Activated naive CD8-positive, alpha-beta T cell treated with anti-CD3 and anti-CD28 coated beads, Interleukin-2, amount 10 ng/mL, durations not matched to agents 7 days and 5 days (primary cell): ENCODE data around the gene KIRREL3. TPM values are rescaled to one million over a fixed set of nuclear protein-coding genes. Genes with fewer than 3 reads are reported as not detected.

Experiments
- ATAC-seq: fragments of 150-1000 bp; cut with Tn5 transposase; one replicate; pipeline ENCODE4 v1.10.0; 2021; ENCODE audit warnings: low read depth, moderate library complexity
- POLR2A ChIA-PET: fragments of 350-600 bp; sonication (Branson Sonifier 250); formaldehyde crosslinking; loops from one replicate; lab custom pipeline; 2021; ENCODE audit warnings: antibody characterized with exemption; lab: Charles Lee
- DNase-seq: peaks from one replicate; pipeline ENCODE4 v3.0.0; 2021
- H3K27ac Mint-ChIP-seq: one replicate; pipeline ENCODE4 v1.8.0; 2022; ENCODE audit warnings: mild to moderate bottlenecking, mixed read lengths
- H3K27me3 Mint-ChIP-seq: one replicate; pipeline ENCODE4 v1.8.0; 2022; ENCODE audit warnings: mild to moderate bottlenecking, moderate library complexity, mixed read lengths
- H3K36me3 Mint-ChIP-seq: one replicate; pipeline ENCODE4 v1.8.0; 2021; ENCODE audit warnings: mild to moderate bottlenecking, mixed read lengths
- H3K4me1 Mint-ChIP-seq: one replicate; pipeline ENCODE4 v1.8.0; 2021; ENCODE audit warnings: mixed read lengths
- H3K4me3 Mint-ChIP-seq: one replicate; pipeline ENCODE4 v1.8.0; 2022; ENCODE audit warnings: mild to moderate bottlenecking, moderate library complexity, mixed read lengths
- H3K9me3 Mint-ChIP-seq: one replicate; pipeline ENCODE4 v1.8.0; 2021; ENCODE audit warnings: mixed read lengths
- total RNA-seq, 2 experiments: library from RNA; stranded (reverse); gene quantifications; one replicate each; pipeline ENCODE4 v1.2.3, GENCODE V29; 2021

The KIRREL3 gene
- total RNA-seq, 2 experiments from 2014 or later: not detected

GRCh38 chr11:126682590-126682989 is 318.0 kb downstream of the KIRREL3 start:
- no peaks in the 10 kb centered on the region for H3K27me3 Mint-ChIP-seq
- no peak for ATAC-seq

GRCh38 chr11:126680700-126681099 is 319.9 kb downstream of the KIRREL3 start:
- ATAC-seq: no peak
- no peaks in the 10 kb centered on the region for H3K4me1 Mint-ChIP-seq
- POLR2A ChIA-PET: no interaction called here

More at GRCh38 chr11:126682590-126682989, 318.0 kb downstream of the KIRREL3 start:
- Mint-ChIP-seq H3K9me3 (no peaks in the 10 kb centered on the region), H3K27ac (no peak overlapping the region), H3K4me1 (no peaks in the 10 kb centered on the region), H3K4me3 (no peak overlapping the region), H3K36me3 (no peaks in the 10 kb centered on the region)
- POLR2A ChIA-PET: no interaction called here
- DNase-seq: no peak

GRCh38 chr11:126680131-126680530 is 320.4 kb downstream of the KIRREL3 start:
- Mint-ChIP-seq H3K9me3 (no peaks in the 10 kb centered on the region), H3K36me3 (no peaks in the 10 kb centered on the region), H3K27ac (no peak overlapping the region), H3K27me3 (peaks cover 2% of the 10 kb centered on the region), H3K4me1 (no peaks in the 10 kb centered on the region), H3K4me3 (no peak overlapping the region)
- POLR2A ChIA-PET: no interaction called here
- ATAC-seq (no peak), DNase-seq (no peak)

More at GRCh38 chr11:126680700-126681099, 319.9 kb downstream of the KIRREL3 start:
- H3K4me3 Mint-ChIP-seq: no peak overlapping the region
- no peaks in the 10 kb centered on the region for H3K9me3 Mint-ChIP-seq
- no peak for DNase-seq
- peaks cover 1% of the 10 kb centered on the region for H3K27me3 Mint-ChIP-seq
- H3K36me3 Mint-ChIP-seq: no peaks in the 10 kb centered on the region
- H3K27ac Mint-ChIP-seq: no peak overlapping the region

GRCh38 chr11:126679033-126679432 is 321.5 kb downstream of the KIRREL3 start:
- POLR2A ChIA-PET: no interaction called here
- no peak overlapping the region for H3K27ac Mint-ChIP-seq
- H3K36me3 Mint-ChIP-seq: no peaks in the 10 kb centered on the region
- DNase-seq: no peak
- peaks cover 2% of the 10 kb centered on the region for H3K27me3 Mint-ChIP-seq
- no peaks in the 10 kb centered on the region for H3K9me3 Mint-ChIP-seq
- no peak overlapping the region for H3K4me3 Mint-ChIP-seq
- ATAC-seq: no peak
- H3K4me1 Mint-ChIP-seq: no peaks in the 10 kb centered on the region

GRCh38 chr11:126676536-126676935 is 324.0 kb downstream of the KIRREL3 start:
- POLR2A ChIA-PET: no interaction called here
- no peak for DNase-seq

GRCh38 chr11:126673319-126673718 is 327.3 kb downstream of the KIRREL3 start:
- Mint-ChIP-seq H3K27ac (no peak overlapping the region), H3K36me3 (no peaks in the 10 kb centered on the region), H3K4me3 (no peak overlapping the region), H3K27me3 (peaks cover 10% of the 10 kb centered on the region), H3K9me3 (no peaks in the 10 kb centered on the region), H3K4me1 (no peaks in the 10 kb centered on the region)
- ATAC-seq (no peak), DNase-seq (no peak)
- POLR2A ChIA-PET: no interaction called here

More at GRCh38 chr11:126676536-126676935, 324.0 kb downstream of the KIRREL3 start:
- Mint-ChIP-seq H3K4me1 (no peaks in the 10 kb centered on the region), H3K27ac (no peak overlapping the region), H3K36me3 (no peaks in the 10 kb centered on the region), H3K27me3 (peaks cover 2% of the 10 kb centered on the region), H3K9me3 (no peaks in the 10 kb centered on the region), H3K4me3 (no peak overlapping the region)
- no peak for ATAC-seq

GRCh38 chr11:126669416-126669815 is 331.2 kb downstream of the KIRREL3 start:
- H3K4me1 Mint-ChIP-seq: no peaks in the 10 kb centered on the region
- H3K4me3 Mint-ChIP-seq: no peak overlapping the region
- peaks cover 7% of the 10 kb centered on the region for H3K27me3 Mint-ChIP-seq
- H3K9me3 Mint-ChIP-seq: no peaks in the 10 kb centered on the region
- DNase-seq (no peak), ATAC-seq (no peak)
- POLR2A ChIA-PET: no interaction called here
- no peak overlapping the region for H3K27ac Mint-ChIP-seq
- H3K36me3 Mint-ChIP-seq: no peaks in the 10 kb centered on the region

GRCh38 chr11:126664643-126665042 is 335.9 kb downstream of the KIRREL3 start:
- Mint-ChIP-seq H3K27me3 (peaks cover 2% of the 10 kb centered on the region), H3K4me1 (no peaks in the 10 kb centered on the region), H3K27ac (no peak overlapping the region), H3K4me3 (no peak overlapping the region), H3K9me3 (no peaks in the 10 kb centered on the region), H3K36me3 (no peaks in the 10 kb centered on the region)
- DNase-seq (no peak), ATAC-seq (no peak)
- POLR2A ChIA-PET: no interaction called here

- H3K36me3 Mint-ChIP-seq: no peaks in the 10 kb centered on the region
- ATAC-seq (no peak), DNase-seq (no peak)
- H3K9me3 Mint-ChIP-seq: no peaks in the 10 kb centered on the region
- POLR2A ChIA-PET: no interaction called here
- H3K27me3 Mint-ChIP-seq: peaks cover 4% of the 10 kb centered on the region
- H3K27ac Mint-ChIP-seq: no peak overlapping the region
- H3K4me3 Mint-ChIP-seq: no peak overlapping the region
- no peaks in the 10 kb centered on the region for H3K4me1 Mint-ChIP-seq
Observed at GRCh38 chr11:126663749-126664592, 336.6 kb downstream of the KIRREL3 start.

GRCh38 chr11:126662035-126662790 is 338.4 kb downstream of the KIRREL3 start:
- Mint-ChIP-seq H3K27ac (no peak overlapping the region), H3K36me3 (no peaks in the 10 kb centered on the region), H3K9me3 (no peaks in the 10 kb centered on the region), H3K4me1 (no peaks in the 10 kb centered on the region), H3K4me3 (no peak overlapping the region), H3K27me3 (peaks cover 8% of the 10 kb centered on the region)
- DNase-seq (no peak), ATAC-seq (no peak)
- POLR2A ChIA-PET: no interaction called here

- Mint-ChIP-seq H3K4me1 (no peaks in the 10 kb centered on the region), H3K9me3 (no peaks in the 10 kb centered on the region), H3K27ac (no peak overlapping the region), H3K27me3 (peaks cover 8% of the 10 kb centered on the region), H3K36me3 (no peaks in the 10 kb centered on the region), H3K4me3 (no peak overlapping the region)
- POLR2A ChIA-PET: no interaction called here
- no peak for ATAC-seq
- no peak for DNase-seq
Observed at GRCh38 chr11:126660761-126661425, 339.7 kb downstream of the KIRREL3 start.

- H3K36me3 Mint-ChIP-seq: no peaks in the 10 kb centered on the region
- DNase-seq (no peak), ATAC-seq (no peak)
- no peaks in the 10 kb centered on the region for H3K4me1 Mint-ChIP-seq
- no peaks in the 10 kb centered on the region for H3K9me3 Mint-ChIP-seq
- no peak overlapping the region for H3K27ac Mint-ChIP-seq
- POLR2A ChIA-PET: no interaction called here
- H3K4me3 Mint-ChIP-seq: no peak overlapping the region
- H3K27me3 Mint-ChIP-seq: peaks cover 8% of the 10 kb centered on the region
Observed at GRCh38 chr11:126660321-126660720, 340.2 kb downstream of the KIRREL3 start.

- Mint-ChIP-seq H3K27ac (no peak overlapping the region), H3K4me1 (no peaks in the 10 kb centered on the region), H3K27me3 (peaks cover 8% of the 10 kb centered on the region), H3K9me3 (no peaks in the 10 kb centered on the region), H3K4me3 (no peak overlapping the region), H3K36me3 (no peaks in the 10 kb centered on the region)
- POLR2A ChIA-PET: no interaction called here
- DNase-seq (no peak), ATAC-seq (no peak)
Observed at GRCh38 chr11:126658306-126659056, 342.1 kb downstream of the KIRREL3 start.
